Stimulated activated naive CD4-positive, alpha-beta T cell treated with Interleukin-2 at 50 U/mL for 16 hours (primary cell): ENCODE data around the gene SETBP1.
"Not testable (repeated sequence)": the region's sequence is repeated elsewhere in the genome, so short reads cannot be mapped to it uniquely, and the experiment has no call there.

ENCODE experiments used
- DNase-seq: peaks from one replicate; lab custom pipeline; 2025; lab: John Stamatoyannopoulos, UW

SETBP1 gene

GRCh38 chr18:44704135-44704789 lies 23.6 kb downstream of the SETBP1 start:
- no peak for DNase-seq

GRCh38 chr18:44705075-44705675 lies 24.5 kb downstream of the SETBP1 start:
- no peak for DNase-seq

- DNase-seq, result no peak
Observed at GRCh38 chr18:44708451-44709083, 27.9 kb downstream of the SETBP1 start.

- DNase-seq, result no peak
Observed at GRCh38 chr18:44709307-44710126, 28.8 kb downstream of the SETBP1 start.

- DNase-seq, result no peak
Observed at GRCh38 chr18:44710931-44711330, 30.2 kb downstream of the SETBP1 start.

- no peak for DNase-seq
Observed at GRCh38 chr18:44712025-44712424, 31.3 kb downstream of the SETBP1 start.

- DNase-seq, result no peak
Observed at GRCh38 chr18:44713435-44713834, 32.7 kb downstream of the SETBP1 start.

- no peak for DNase-seq
Observed at GRCh38 chr18:44714376-44714775, 33.7 kb downstream of the SETBP1 start.

- no peak for DNase-seq
Observed at GRCh38 chr18:44715245-44715644, 34.6 kb downstream of the SETBP1 start.

- no peak for DNase-seq
Observed at GRCh38 chr18:44715842-44716241, 35.2 kb downstream of the SETBP1 start.

GRCh38 chr18:44716697-44717163 lies 36.0 kb downstream of the SETBP1 start:
- DNase-seq, result peak; percentile 50

GRCh38 chr18:44719519-44720060 lies 38.9 kb downstream of the SETBP1 start:
- no peak for DNase-seq

- DNase-seq, result not testable (repeated sequence)
Observed at GRCh38 chr18:44721748-44722147, 41.1 kb downstream of the SETBP1 start.

- DNase-seq, result no peak
Observed at GRCh38 chr18:44723411-44723810, 42.7 kb downstream of the SETBP1 start.

- DNase-seq, result peak; percentile 4
Observed at GRCh38 chr18:44724105-44724778, 43.6 kb downstream of the SETBP1 start.

- DNase-seq, result peak; percentile 70
Observed at GRCh38 chr18:44725300-44726058, 44.8 kb downstream of the SETBP1 start.

GRCh38 chr18:44726059-44726421 lies 45.4 kb downstream of the SETBP1 start:
- no peak for DNase-seq

- DNase-seq, result no peak
Observed at GRCh38 chr18:44727291-44727690, 46.6 kb downstream of the SETBP1 start.

GRCh38 chr18:44729631-44730101 lies 49.0 kb downstream of the SETBP1 start:
- DNase-seq, result peak; percentile 10

GRCh38 chr18:44730803-44731529 lies 50.3 kb downstream of the SETBP1 start:
- DNase-seq, result no peak
